NCI-H2029 treated with DMSO at 0.1 percent for 48 hours (cell line): Measurements from ENCODE around the gene CMTM8.
"Not testable (repeated sequence)": the region's sequence is repeated elsewhere in the genome, so short reads cannot be mapped to it uniquely, and the experiment has no call there.

Experiments used
- DNase-seq: peaks from one replicate; lab custom pipeline; 2025; lab: John Stamatoyannopoulos, UW

The CMTM8 gene

GRCh38 chr3:32379831-32380500 lies 141.5 kb downstream of the CMTM8 start:
- DNase-seq = no peak

- DNase-seq = no peak
Observed at GRCh38 chr3:32381922-32382321, 143.4 kb downstream of the CMTM8 start.

GRCh38 chr3:32383136-32383711 lies 144.7 kb downstream of the CMTM8 start:
- no peak for DNase-seq

GRCh38 chr3:32384938-32385337 lies 146.5 kb downstream of the CMTM8 start:
- no peak for DNase-seq

GRCh38 chr3:32387512-32387911 lies 149.0 kb downstream of the CMTM8 start:
- no peak for DNase-seq

GRCh38 chr3:32389577-32389976 lies 151.1 kb downstream of the CMTM8 start:
- not testable (repeated sequence) for DNase-seq

GRCh38 chr3:32391643-32392535 lies 153.4 kb downstream of the CMTM8 start, which contains the start of gene CMTM7:
Gene CMTM7 (plus strand): TSS chr3:32391853. CDS start chr3:32391907, 54 bp downstream.
- no peak for DNase-seq

- no peak for DNase-seq
Observed at GRCh38 chr3:32392536-32393302, 154.2 kb downstream of the CMTM8 start.

GRCh38 chr3:32395496-32395895 lies 157.0 kb downstream of the CMTM8 start:
- DNase-seq = no peak

- DNase-seq = no peak
Observed at GRCh38 chr3:32397941-32398340, 159.5 kb downstream of the CMTM8 start.

GRCh38 chr3:32398531-32398930 lies 160.1 kb downstream of the CMTM8 start:
- no peak for DNase-seq

GRCh38 chr3:32399030-32399620 lies 160.6 kb downstream of the CMTM8 start:
- DNase-seq = peak; percentile 30

GRCh38 chr3:32401126-32401525 lies 162.6 kb downstream of the CMTM8 start:
- no peak for DNase-seq

- peak; percentile 76 for DNase-seq
Observed at GRCh38 chr3:32401556-32402081, 163.1 kb downstream of the CMTM8 start.

- DNase-seq = peak; percentile 65
Observed at GRCh38 chr3:32403663-32404062, 165.2 kb downstream of the CMTM8 start.

- no peak for DNase-seq
Observed at GRCh38 chr3:32404714-32405113, 166.2 kb downstream of the CMTM8 start.

- DNase-seq = no peak
Observed at GRCh38 chr3:32405155-32405554, 166.7 kb downstream of the CMTM8 start.

- DNase-seq = no peak
Observed at GRCh38 chr3:32405711-32406323, 167.3 kb downstream of the CMTM8 start.

- DNase-seq = no peak
Observed at GRCh38 chr3:32406486-32407408, 168.3 kb downstream of the CMTM8 start.
